GM19324 (cell line): Measurements from ENCODE around the gene TRIM46.

ENCODE experiments used
- ATAC-seq: cut with Tn5 transposase; IDR thresholded peaks from one replicate; pipeline ENCODE4 v1.9.1; 2021; ENCODE audit warnings: mild to moderate bottlenecking, moderate library complexity; ENCODE audit not compliant: unreplicated experiment, low FRiP score

Gene TRIM46

GRCh38 chr1:155173478-155174323 lies at the start of gene TRIM46:
TSS of gene TRIM46 (plus strand) at chr1:155173849. CDS start at chr1:155173967, 118 bp downstream.
- ATAC-seq = no peak

GRCh38 chr1:155124503-155125463 lies 48.9 kb upstream of the TRIM46 start:
- ATAC-seq = no peak

DNA sequence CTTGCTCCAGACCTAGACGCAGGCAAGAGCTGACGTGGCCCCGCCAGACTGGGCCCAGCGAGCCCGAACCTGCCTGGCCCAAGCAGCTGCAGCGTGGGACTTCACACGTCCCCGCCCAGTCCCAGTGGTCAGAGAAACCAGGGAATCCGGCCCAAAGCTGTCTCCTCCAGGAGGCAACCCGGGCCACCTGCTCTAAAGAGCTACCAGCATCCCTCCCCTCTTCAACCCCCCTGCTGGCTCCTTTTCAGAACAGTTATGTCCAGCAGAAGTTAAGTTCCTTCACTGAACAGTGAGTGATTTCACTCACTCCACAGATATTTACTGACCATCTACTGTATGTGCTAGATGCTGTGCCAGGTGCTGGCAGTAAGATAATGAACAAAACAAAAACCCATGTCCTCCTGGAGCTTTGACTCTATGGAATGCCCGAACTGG lies 48.1 kb upstream of the TRIM46 start:
- no peak for ATAC-seq

GRCh38 chr1:155125946-155126555 lies 47.6 kb upstream of the TRIM46 start:
- ATAC-seq = no peak

DNA sequence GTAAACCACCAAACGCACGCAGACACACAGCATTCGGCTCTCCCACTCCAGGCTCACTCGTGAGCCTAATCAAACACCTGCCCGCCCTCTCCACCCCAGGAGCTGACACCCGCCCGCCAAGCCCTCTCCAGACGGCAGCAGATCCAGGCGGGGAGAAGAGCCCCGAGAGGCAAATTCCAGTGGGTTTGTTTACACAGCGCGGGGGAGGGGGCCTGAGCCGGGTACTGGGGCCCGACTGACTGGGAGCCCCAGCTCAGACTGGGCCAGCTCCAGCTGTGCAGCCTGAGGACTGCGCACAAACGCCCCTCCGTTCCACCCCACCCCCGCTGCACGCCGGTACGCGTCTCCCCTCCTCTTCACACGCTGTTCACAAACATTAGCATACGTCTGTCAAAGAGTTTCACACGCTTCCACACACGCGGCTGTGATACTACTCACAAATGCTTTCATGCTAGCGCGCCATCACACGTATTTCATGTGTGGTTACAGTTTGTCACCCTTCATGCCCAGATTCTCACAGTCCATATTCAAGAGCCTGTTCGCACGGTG lies 47.0 kb upstream of the TRIM46 start:
- no peak for ATAC-seq

DNA sequence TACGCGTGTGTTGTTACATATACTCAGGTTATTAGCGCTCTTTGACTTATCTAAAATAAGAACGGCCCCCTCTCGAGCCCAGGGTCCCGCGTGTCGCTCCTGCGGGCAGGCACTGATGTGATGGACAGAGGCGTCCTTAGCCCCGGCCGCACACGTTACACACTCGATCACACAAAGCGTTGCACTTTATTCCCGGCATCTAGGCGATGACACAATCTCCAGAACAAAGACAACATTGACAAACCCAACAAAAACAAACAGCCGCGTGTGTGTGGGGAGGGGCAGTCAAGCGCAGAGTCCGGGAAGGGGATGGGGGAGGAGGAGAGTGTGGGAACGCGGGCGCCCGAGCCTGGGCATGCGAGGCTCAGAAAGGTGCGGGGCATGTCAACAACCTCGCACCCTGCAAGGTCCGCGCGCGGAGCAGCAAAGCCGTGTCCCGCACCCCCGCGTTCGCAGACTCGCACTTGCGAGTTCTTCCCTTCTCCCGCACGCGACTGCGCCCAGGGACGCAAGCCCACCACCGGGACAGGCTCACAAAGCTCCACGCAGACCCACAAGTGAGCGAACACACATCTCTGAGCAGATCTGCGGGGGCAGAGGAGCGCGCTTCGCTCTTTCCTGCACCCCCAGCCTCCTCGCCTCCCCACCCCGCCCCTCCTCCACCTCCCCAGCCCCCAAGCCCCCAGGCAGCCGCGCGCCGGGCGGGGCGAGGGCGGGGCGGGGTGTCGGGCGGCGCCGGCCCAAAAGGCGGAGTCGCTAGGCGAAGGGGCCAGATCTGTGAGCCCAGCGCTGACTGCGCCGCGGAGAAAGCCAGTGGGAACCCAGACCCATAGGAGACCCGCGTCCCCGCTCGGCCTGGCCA lies 46.3 kb upstream of the TRIM46 start, which contains the start of gene EFNA1:
Gene EFNA1 (plus strand): TSS at position 772 of the 862 bp plus-strand sequence. CDS start 102 bp downstream, outside the sequence.
- ATAC-seq = no peak

DNA sequence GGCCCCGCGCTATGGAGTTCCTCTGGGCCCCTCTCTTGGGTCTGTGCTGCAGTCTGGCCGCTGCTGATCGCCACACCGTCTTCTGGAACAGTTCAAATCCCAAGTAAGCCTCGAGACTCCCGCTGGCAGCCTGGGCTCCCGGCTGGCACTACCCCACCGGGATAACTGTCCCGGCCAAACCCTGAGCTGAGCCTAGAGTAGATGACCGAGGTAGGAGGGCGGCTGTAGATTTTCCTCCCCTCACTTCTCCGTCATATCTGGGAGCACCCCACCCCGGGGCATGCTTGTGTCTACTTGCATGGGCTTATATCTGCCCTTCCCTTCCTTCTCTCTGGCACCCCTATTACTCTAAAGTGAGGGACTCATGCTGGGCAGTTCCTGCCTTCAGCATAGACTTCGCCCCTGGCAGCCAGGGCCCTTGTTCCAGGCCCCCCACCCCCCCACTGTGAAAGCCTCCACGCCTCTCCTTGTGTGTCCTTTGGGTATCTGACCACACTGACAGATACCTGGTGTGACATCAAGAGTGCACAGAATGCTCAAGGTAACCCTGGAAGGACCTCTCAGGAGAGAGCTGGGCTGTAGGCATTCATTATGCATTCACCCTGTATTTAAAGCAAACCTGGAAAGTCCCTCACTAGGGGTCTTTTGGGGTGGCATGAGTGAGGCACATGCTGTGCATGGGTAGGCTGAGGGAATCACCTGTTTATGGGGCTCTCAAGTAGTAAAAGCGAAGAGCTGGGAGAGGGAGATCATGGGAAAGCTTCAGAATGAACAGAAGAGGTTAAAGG lies 45.5 kb upstream of the TRIM46 start:
- no peak for ATAC-seq

DNA sequence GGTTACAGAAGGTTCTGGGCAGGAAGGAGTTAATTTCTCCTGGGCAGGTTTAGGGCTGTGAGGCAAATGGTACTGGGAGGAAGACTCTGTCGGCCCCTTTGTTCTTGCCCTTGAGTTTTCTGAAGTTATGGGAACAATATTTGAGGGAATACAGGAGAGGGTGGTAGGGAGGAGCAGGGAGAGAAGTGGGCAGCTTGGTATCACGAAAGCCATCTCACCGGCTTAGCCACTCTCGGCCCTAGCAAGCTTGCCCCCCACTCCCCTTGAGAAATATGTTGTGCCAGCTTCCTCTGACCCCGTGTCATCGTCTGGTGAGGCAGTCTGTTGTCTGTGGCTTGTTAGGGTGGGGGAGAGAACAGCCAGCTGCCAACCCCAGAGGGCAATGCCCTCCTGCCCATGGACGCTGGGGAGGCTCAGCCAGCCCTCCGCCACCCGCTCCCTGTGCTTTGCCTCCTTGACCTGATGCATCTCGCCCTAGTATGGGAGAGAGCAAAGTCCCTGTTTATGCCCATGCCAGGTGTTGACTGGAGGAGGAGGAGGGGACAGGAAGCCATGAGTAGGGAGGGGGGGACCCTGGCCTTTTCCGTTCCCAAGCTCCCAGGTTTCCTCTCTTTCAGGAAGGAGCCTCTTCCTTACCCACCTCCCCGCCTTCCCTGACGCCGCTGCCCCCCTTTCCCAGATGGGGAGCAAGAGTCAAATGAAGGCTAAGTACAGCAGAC lies 44.7 kb upstream of the TRIM46 start:
- no peak for ATAC-seq

- no peak for ATAC-seq
These were observed 43.2 kb upstream of the TRIM46 start for GRCh38 chr1:155130272-155131006.

- ATAC-seq = no peak
These were observed 42.4 kb upstream of the TRIM46 start for GRCh38 chr1:155131285-155131684.

DNA sequence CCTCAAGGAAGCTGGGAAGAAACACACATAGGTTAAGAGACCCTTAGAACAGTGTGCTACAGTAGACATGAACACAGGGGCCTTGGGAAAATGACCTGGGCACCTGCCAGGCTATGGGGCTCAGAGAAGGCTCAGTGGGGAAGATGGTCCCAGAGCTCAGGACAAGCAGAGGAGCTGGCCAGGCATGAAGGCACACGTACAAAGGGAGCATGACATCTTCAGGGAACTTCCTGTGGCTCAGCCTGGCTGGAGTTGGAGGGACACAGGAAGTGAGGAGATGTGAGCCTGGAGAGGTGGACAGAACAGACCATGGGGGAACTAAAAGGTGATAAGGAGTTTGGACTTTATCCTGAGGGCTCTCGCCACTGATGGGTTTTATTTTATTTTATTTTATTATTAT lies 41.8 kb upstream of the TRIM46 start:
- no peak for ATAC-seq

GRCh38 chr1:155133799-155134281 lies 39.8 kb upstream of the TRIM46 start:
- no peak for ATAC-seq

GRCh38 chr1:155134322-155134721 lies 39.3 kb upstream of the TRIM46 start:
- no peak for ATAC-seq

GRCh38 chr1:155134880-155135414 lies 38.7 kb upstream of the TRIM46 start:
- ATAC-seq = no peak

GRCh38 chr1:155135415-155136028 lies 38.1 kb upstream of the TRIM46 start, which contains the start of gene SLC50A1:
TSS of gene SLC50A1 (plus strand) at chr1:155135852. CDS start at chr1:155135912, 60 bp downstream.
- ATAC-seq = peak; percentile 88

DNA sequence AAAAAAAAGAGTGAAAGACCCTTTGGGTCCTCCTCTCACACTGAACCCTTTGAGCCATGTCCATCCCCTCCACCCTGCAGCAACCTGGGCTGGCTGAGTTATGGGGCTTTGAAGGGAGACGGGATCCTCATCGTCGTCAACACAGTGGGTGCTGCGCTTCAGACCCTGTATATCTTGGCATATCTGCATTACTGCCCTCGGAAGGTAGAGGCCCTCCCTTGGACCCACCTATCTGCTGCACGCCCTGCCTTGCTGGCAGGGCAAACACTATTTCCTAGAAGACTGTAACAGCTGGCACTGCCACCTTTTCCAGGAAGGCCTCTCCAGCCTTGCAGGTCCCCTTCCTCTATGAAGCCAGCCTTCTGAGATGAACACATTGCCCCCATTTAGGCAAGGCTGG lies 36.9 kb upstream of the TRIM46 start:
- ATAC-seq = no peak
